ENCODE data around the gene KLHL25. TPM values are rescaled to one million over a fixed set of nuclear protein-coding genes. Genes with fewer than 3 reads are reported as not detected.

The KLHL25 gene
- total and polyA plus RNA-seq, 2 of the 13 experiments (the other 11 are each of a cell fraction or from before 2014, with no cell fraction given) = 3.7 to 8.2 TPM

- H3K4me2 ChIP-seq (ENCODE audit: low read depth, low read length) = peak overlapping the region; percentile 80
- BruUV-seq (replicated peaks) = no TSS peak
- WGBS (ENCODE audit: low lambda C conversion rate) = 45% methylated on average over 2 of the region's 2 CpGs
- TF ChIP-seq CHCHD3 (CRISPR knock-in tag; IDR thresholded peaks at IDR 0.05) = no peak
- TF ChIP-seq ZNF414 (CRISPR knock-in tag; IDR thresholded peaks at IDR 0.05) = 0 out of 2 replicates have a peak, but pooled peaks have one; percentile 6
- FAIRE-seq (no peak), ATAC-seq (peak; percentile 6; the same call in 1 of the 3 replicates), DNase-seq (ENCODE audit: low spot score) (no peak)
- peak overlapping the region in 1 of 3 experiments; percentile 52; a peak in 1 of 6 replicates for H3K4me3 ChIP-seq (replicated peaks in 1 of 3; ENCODE audit: insufficient read depth in 1 of 3, low read depth in 2 of 3, low read length in 3 of 3)
- no peaks in the 10 kb centered on the region for H3K9me3 ChIP-seq (ENCODE audit: low read length)
- H2AFZ ChIP-seq (ENCODE audit: low read length) = no peak overlapping the region
- H4K20me1 ChIP-seq (ENCODE audit: insufficient read depth, low read length) = no peaks in the 10 kb centered on the region
- intact Hi-C loops (cut with micrococcal nuclease; ENCODE audit: unreplicated experiment) = loop anchor here (1.0 to 10.0 kb wide), 3 partner anchors 37 to 225 kb away; no protein-coding TSS in a partner anchor
- H3K9ac ChIP-seq (ENCODE audit: insufficient read depth, low read depth, low read length) = no peak overlapping the region
- in situ Hi-C loops (cut with HindIII; ENCODE audit: extremely low pct_ligation_motif_present, low pct_unique_long_range_greater_than_20kb) = loop anchor here (25.0 kb wide), 2 partner anchors 227 to 552 kb away; no protein-coding TSS in a partner anchor
- no peaks in the 10 kb centered on the region for H3K27me3 ChIP-seq (ENCODE audit: control insufficient read depth in 1 of 2, insufficient read depth in 2 of 2, low read length in 2 of 2)
- ChIA-PET CTCF (ENCODE audit: low intra/inter-chr PET ratio, low total read pairs) (interaction anchor here (1.6 kb wide), 1 partner anchor 109 kb away, joined by 14 read pairs; no protein-coding TSS in a partner anchor), POLR2A (interaction anchor here (0.8 kb wide), 1 partner anchor 131 kb away, joined by 3 read pairs; no protein-coding TSS in a partner anchor)
- H3K36me3 ChIP-seq (replicated peaks in 1 of 2; ENCODE audit: control insufficient read depth in 1 of 2, insufficient read depth in 2 of 2, low read length in 2 of 2) = no peaks in the 10 kb centered on the region
- no peak overlapping the region for H3K27ac ChIP-seq (ENCODE audit: extremely low read length, insufficient read depth, low read length)
- H3K79me2 ChIP-seq (ENCODE audit: insufficient read depth, low read length) = no peaks in the 10 kb centered on the region
- peaks cover 41% of the 10 kb centered on the region for H3K4me1 ChIP-seq (ENCODE audit: insufficient read depth, low read length)
Observed at GRCh38 chr15:85839643-85840042, 44.9 kb upstream of the KLHL25 start.

- 61% methylated on average over 8 of the region's 8 CpGs for WGBS (ENCODE audit: low lambda C conversion rate)
- CTCF ChIA-PET (ENCODE audit: low intra/inter-chr PET ratio, low total read pairs) = no interaction called here
- peaks cover 41% of the 10 kb centered on the region for H3K4me1 ChIP-seq (ENCODE audit: insufficient read depth, low read length)
Observed at GRCh38 chr15:85838655-85839054, 43.9 kb upstream of the KLHL25 start.

More at GRCh38 chr15:85838655-85839054, 43.9 kb upstream of the KLHL25 start:
- H3K9ac ChIP-seq (ENCODE audit: insufficient read depth, low read depth, low read length) = no peak overlapping the region
- H3K4me2 ChIP-seq (ENCODE audit: low read depth, low read length) = no peak overlapping the region
- no peaks in the 10 kb centered on the region for H3K36me3 ChIP-seq (replicated peaks in 1 of 2; ENCODE audit: control insufficient read depth in 1 of 2, insufficient read depth in 2 of 2, low read length in 2 of 2)
- intact Hi-C loops (cut with micrococcal nuclease; ENCODE audit: unreplicated experiment) = loop anchor here (10.0 kb wide), 1 partner anchor 224 kb away; no protein-coding TSS in a partner anchor
- POLR2A ChIA-PET = no interaction called here
- DNase-seq (ENCODE audit: low spot score) = no peak
- H2AFZ ChIP-seq (ENCODE audit: low read length) = no peak overlapping the region
- H3K27me3 ChIP-seq (ENCODE audit: control insufficient read depth in 1 of 2, insufficient read depth in 2 of 2, low read length in 2 of 2) = no peaks in the 10 kb centered on the region
- BruUV-seq (replicated peaks) = no TSS peak
- no peak overlapping the region for H3K27ac ChIP-seq (ENCODE audit: extremely low read length, insufficient read depth, low read length)
- ATAC-seq = no peak
- FAIRE-seq = no peak
- H3K4me3 ChIP-seq (replicated peaks in 1 of 3; ENCODE audit: insufficient read depth in 1 of 3, low read depth in 2 of 3, low read length in 3 of 3) = no peak overlapping the region
- H3K9me3 ChIP-seq (ENCODE audit: low read length) = no peaks in the 10 kb centered on the region
- no peaks in the 10 kb centered on the region for H4K20me1 ChIP-seq (ENCODE audit: insufficient read depth, low read length)
- in situ Hi-C loops (cut with HindIII; ENCODE audit: extremely low pct_ligation_motif_present, low pct_unique_long_range_greater_than_20kb) = loop anchor here (25.0 kb wide), 2 partner anchors 226 to 551 kb away; no protein-coding TSS in a partner anchor
- no peaks in the 10 kb centered on the region for H3K79me2 ChIP-seq (ENCODE audit: insufficient read depth, low read length)
- no peak for TF ChIP-seq TAF15 (IDR thresholded peaks at IDR 0.05; ENCODE audit: low read depth, low read length, poor library complexity, severe bottlenecking)

Measured in HepG2 (cell line).